ENCODE data around the gene SSTR1.
"Not testable (repeated sequence)": the region's sequence is repeated elsewhere in the genome, so short reads cannot be mapped to it uniquely, and the experiment has no call there.

SSTR1 gene, protein sequence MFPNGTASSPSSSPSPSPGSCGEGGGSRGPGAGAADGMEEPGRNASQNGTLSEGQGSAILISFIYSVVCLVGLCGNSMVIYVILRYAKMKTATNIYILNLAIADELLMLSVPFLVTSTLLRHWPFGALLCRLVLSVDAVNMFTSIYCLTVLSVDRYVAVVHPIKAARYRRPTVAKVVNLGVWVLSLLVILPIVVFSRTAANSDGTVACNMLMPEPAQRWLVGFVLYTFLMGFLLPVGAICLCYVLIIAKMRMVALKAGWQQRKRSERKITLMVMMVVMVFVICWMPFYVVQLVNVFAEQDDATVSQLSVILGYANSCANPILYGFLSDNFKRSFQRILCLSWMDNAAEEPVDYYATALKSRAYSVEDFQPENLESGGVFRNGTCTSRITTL

DNA sequence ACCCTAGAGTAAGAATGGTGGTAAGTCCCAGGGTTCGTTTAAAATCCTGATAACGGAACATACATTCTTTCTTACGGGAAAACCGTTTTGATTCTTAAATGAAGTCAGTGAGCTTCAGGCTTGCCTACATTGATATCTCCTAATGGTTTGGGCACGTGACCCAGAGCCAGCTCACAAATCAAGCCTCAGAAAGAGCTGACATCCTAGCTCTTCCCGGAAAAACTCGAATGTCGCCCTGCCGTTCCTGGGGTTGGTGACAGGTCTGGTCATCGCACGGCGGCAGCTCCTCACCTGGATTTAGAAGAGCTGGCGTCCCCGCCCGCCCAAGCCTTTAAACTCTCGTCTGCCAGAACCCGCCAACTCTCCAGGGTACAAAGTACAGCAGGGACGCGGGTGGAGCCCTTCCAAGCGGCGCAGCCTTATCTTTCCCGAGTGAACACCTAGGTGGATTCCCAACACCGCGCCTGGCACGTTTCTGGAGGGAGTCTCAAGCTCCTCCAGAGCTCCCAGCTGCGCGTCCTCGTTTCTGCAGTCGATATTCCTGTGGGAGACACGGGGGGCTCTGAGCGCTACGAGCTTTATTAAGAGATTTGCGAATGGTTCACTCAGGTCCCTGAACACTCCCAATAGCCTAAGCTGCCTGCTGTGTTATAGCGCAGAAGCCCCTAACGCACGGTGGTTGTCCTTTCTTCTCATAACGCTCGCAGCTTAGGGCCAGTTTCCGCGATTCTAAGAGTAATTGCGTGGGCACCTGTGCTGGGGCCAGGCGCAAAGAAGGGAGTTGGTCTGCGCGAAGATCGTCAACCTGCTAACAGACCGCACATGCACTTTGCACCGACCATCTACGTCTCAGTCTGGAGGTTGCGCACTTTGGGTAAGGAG is at the start of gene SSTR1:
Gene SSTR1 (plus strand): TSS at position 169 of the 882 bp plus-strand sequence. CDS start 1,486 bp downstream, outside the sequence.
- DNase-seq, result no peak

DNA sequence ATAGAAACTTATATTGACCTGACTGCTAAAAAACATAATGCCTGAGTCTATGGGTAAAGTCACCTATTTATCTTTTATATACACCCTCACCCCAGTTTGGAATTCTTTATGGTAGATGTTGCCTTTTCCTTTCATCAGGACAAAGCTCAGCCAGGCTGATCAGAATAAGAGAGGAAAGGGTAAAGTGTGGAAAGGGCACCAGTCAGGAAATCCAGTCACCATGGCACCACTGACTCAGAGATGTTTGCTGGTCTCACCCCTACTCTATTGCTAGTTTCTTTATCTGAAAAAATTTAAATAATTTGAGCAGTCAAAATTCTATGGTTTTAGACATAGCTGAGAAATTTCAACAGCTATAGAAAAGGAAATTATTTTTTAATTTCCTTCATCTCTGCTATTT is 49.2 kb upstream of the SSTR1 start:
- DNase-seq, result no peak

DNA sequence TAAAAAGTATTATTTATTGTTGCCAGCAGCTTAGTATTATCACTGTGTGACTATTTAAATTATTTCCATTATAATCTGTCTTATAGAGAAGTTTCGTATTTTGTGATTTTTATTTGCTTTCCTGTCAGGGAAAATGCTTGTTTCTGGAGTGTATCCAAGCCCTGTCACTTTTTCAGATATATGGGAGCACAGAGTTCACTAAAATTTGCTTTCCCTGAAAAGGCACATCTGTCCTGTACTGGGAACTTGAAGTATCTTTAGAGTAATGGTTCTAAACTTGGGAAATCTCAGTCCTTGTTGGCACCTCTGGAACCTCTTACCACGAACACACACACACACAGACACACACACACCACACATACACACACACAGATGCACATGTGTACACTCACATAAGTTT is 39.3 kb upstream of the SSTR1 start:
- DNase-seq, result no peak

DNA sequence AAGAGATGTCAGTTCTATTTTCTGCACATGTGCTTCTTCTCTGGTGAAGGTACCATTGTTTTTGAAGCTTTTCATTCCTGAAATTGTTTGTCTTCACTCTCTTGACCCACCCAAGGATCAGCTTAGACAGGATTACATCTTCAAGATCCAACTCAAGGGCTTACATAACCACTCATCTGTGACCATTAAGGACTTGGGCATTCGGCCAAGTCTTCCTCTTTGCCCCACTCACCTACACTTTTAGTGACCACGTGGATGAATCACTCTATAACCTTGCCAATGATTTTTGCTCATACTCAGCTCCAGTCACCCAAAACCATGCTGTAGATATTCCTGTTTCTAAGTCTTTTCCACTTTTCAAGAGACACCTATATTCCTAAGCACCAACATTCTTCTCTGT is 36.5 kb upstream of the SSTR1 start:
- peak; percentile 51 for DNase-seq

DNA sequence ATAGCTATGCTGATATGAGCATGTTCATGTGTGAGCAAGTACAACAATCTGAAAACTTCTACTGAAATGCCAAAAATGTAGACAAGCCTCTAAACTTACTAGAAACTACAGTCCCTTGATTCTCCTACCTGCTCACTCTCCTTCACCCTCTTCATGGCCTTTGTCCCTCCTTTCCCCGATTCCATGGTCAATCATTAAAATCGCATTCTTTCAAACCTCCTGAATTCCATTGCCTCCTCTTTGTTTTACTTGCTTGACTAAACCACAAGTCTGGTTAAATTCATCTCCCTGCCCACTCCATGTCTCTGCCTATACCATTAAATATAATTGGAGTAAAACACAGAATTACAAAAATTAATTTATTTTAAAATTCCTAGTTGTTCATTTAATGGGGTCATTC is 33.0 kb upstream of the SSTR1 start:
- no peak for DNase-seq

DNA sequence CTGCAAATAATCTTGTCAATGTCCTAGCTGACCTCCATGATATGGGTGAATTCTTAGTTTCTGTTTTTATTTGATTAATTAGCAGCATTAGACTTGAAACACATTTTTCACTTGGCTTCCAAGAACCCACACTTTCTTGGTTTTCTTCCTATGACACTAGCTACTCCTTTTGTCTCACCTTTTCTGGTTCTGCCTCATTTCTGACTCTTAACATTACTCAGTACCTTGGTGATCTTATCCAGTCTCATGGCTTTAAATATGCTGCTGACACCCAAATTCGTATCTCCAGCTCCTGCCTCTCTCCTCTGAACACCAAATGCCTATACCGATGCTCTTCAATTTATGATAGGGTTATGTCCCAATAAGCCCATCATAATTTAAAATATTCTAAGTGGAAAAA is 32.0 kb upstream of the SSTR1 start:
- no peak for DNase-seq

DNA sequence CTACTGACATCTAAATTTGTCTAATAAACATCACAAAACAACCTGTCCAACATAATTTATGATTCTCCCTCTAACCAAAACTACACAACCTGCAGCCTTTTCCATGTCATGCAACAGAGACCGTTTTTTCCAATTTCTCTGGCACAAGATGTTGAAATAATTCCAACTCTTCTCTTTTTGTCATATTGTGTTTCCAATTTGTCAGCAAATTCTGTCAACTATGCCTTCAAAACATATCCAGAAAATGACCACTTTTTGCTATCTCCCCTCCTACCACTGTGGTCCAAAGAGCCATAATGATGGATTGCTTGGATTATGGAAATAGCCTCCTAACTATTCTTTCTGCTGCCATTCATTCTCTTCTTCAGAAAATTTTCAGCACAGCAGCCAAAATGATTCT is 31.3 kb upstream of the SSTR1 start:
- DNase-seq, result no peak

DNA sequence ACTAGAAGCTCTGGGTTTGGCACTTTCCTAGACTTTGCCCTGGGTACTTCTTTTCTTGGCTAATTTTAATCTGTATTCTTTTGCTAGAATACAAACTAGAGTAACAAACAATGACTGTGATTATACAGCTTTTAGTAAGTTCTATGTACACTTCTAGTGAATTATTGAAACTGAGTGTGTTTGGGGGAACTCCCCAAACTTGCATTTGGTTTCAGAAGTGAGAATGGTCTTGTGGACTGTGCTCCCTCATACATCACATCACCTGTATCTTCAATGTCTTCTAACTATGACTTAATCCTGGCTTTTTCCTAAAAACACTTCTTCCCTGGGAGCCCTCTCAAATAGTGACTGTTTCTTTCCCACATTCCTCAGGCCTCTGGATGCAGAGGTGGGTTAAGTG is 23.6 kb upstream of the SSTR1 start:
- no peak for DNase-seq

DNA sequence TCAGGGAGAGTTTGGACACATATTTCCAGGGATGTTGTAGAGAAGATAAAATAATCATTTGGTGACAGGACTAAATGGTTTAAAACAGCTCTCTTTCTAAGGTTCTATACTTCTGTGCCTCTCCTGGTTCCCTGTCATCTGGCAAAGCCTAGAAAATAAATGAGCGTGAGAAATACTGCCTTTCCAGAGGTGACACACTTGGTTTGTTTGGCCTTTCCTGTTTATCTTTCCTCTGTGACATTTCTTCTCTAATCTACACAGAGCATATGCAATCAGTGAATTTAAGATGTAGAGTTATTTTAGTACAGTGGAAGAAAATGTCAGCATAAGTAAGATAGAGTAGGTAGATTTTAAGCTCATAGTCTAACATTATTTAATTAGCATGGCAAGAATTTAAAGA is 22.0 kb upstream of the SSTR1 start:
- no peak for DNase-seq

DNA sequence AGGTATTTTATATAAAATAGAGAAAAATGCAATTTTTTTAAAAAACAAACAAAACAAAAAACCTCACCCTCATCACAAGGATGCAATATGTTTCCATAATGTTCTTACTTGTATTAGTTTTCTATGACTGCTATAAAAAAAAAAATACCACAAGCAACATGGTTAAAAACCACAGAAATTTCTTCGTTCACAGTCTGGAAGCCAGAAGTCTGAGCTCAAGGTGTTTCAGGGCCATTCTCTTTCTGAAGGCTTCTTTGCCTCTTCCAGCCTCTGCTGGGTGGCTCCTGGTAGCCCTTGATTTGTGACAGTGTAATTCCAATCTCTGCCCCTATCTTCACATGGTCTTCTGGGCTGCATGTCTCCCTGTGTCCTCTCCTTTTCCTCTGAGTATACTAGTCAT is 21.5 kb upstream of the SSTR1 start:
- peak; percentile 51 for DNase-seq

DNA sequence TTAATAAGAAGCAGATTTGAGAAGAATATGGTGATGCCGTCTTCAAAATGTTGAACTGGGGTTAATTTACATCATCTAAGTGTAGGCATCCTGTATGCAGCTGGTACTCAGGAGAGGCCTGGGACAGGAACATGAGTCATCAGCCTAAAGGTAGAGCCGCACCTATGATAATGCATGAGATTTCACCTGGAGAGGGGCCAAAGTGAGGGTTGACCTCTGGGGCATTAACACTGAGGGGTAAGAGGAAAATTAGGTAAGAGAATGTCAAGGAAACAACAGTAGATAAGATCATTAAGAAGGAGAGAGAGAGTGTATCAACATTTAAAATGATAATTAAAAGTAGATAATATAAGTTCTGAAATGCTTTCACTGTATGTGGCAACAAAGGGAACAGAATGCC is 20.2 kb upstream of the SSTR1 start:
- no peak for DNase-seq

DNA sequence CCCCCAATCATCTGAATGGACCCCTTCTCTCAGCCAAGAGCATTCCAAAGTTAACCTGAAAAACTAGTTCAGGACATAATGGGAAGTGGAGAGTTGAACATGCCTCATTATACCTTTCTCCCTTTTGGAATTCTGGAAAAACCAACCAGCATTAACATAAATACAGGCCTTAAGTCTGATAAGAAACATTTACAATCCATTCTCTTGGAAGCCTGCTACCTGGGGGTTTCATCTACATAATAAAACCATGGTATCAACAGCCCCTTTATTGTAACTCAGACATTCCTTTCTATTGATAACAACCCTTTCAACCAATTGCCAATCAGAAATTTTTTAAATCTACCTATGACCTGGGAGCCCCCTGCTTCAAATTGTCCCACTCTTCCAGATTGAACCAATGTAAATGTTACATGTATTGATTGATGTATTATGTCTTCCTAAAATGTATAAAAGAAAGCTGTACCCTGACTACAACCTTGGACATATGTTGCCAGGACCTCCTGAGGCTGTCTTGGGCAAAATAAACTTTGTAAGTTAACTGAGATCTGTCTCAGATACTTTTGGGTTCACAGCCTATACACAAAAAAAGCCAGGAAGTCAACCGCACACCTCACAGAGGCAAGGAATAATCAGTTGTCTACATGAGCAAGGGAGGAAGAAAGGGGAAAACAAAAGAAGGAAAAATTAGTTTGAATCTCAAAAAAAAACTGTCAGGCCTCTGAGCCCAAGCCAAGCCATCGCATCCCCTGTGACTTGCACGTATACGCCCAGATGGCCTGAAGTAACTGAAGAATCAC is 17.6 kb upstream of the SSTR1 start:
- no peak for DNase-seq

DNA sequence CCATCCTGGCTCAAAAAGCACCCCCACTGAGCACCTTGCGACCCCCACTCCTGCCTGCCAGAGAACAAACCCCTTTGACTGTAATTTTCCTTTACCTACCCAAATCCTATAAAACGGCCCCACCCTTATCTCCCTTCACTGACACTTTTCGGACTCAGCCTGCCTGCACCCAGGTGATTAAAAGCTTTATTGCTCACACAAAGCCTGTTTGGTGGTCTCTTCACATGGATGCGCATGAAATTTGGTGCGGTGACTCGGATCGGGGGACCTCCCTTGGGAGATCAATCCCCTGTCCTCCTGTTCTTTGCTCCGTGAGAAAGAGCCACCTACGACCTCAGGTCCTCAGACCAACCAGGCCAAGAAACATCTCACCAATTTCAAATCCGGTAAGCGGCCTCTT is 16.9 kb upstream of the SSTR1 start:
- not testable (repeated sequence) for DNase-seq

DNA sequence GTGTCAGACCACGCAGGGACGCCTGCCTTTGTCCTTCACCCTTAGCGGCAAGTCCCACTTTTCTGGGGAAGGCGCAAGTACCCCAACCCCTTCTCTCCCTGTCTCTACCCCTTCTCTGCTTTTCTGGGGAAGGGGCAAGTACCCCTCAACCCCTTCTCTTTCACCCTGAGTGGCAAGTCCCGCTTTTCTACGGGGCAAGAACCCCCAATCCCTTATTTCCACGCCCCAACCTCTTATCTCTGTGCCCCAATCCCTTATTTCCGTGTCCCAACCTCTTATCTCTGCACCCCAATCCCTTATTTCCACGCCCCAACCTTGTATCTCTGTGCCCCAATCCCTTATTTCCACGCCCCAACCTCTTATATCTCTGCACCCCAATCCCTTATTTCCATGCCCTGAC is 16.2 kb upstream of the SSTR1 start:
- DNase-seq, result not testable (repeated sequence)

DNA sequence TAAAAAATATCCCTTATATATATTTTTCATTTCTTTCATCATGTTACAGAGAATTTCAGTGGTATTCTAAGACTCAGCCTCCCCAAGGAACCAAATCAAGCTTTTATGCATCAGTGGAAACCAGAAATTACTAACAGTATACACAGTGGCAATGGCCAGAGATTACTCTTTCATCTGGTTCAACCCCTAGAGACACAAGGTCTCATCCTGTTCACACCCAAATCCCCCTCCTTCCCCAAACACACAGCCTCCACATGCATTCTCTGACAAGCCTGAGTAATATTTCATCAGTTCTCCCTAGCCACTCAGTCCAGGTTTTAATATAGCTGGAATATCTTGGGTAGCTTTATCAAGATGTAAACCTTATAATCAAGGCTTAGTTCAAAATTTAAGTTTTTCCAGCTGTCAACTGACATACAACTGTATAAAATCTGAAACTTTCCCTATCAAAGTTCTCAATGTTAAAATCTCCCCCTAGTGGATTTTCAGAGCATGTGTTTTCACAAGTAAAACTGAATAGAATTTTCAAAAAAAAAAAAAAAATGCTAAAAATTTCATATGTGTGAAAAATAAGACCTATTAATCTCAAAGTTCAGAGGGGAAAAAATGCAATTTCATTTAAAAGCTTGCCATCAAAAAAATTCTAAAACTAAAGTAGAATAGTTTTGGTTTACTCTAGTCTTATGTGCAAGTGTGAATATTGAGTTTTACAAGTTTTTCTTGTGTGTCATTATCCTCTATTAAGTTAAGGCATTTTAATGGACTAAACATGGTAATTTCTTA is 10.5 kb upstream of the SSTR1 start:
- DNase-seq, result peak; percentile 84

DNA sequence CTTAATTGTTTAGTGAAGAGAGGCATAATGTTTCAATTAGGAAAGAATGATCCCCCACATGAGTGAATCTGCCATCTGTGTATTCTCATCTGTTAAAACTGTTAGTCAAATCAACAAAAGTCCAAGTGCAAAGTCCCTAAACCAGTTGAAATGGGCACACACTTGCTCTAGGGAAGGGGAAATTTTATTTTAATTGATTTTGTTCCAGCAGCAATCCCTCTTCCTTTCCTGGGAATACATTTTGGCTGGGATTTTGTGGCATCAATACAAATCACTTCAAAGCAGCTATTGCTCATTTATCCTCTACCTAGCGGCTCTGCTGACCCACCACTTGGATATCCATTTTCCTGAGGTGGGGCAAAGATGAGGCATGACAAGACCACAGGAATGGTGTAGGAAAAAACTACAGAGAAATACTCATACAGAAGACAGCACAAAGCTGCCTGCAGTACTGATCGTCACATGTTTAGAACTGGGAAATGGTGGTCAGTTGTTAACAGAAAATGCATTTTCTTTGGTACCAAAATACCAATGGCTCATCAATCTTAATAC is 9.8 kb upstream of the SSTR1 start:
- peak; percentile 94 for DNase-seq

DNA sequence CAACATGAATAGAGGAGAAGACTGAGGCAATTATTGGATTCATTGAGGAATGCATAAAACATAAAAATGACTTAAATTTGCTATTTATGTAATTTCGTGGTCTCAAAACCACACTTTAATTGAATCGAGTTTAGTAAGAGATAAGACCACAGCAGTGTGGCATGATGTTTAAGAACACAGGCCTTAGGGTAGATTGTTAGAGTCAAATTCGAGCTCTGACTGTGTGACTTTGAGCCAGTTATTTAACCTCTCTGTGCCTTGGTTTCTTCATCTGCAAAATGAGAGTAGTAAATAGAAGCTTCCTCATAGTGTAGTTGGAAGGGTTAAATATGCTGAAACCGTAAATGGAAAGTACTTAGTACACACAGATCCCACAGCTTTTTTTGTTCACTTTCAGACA is 9.3 kb upstream of the SSTR1 start:
- DNase-seq, result no peak

DNA sequence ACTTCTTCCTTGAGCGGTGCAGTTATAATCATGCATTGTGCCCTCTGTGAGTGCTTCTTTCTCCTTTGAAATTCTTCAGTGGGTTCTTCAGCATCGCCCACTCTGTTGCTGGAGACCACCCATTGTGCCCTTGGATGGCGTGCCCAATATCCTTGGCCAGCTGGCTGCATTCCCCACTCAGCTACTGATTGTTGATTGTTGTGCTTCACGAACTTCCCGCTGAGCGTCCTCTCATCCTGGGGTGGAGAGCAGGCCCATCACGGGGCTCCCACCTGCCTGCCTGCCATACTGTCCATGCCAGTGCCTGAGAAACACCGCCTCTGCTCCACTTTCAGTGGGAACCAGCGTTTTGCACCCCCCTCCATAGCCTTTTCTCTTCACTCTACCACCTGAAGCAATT is 8.6 kb upstream of the SSTR1 start:
- DNase-seq, result no peak

DNA sequence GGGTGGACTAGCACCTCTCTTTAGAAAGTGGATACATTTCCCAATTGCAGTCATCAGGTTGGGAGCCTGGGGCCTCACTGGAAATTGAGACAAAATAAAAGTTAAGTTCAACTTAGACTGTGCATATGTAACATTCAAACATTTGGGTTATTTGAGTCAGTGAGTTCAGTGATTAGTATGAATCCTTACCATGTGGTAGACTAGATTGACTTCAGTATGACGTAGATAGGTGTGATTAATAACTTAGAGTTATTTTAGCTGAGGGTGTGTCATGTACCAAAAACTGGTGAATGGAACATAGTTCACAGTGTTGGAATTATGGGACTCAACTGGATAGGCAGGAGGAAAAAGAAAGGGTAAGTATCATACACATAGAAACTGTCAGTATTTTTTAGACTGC is 8.0 kb upstream of the SSTR1 start:
- DNase-seq, result peak; percentile 62

DNA sequence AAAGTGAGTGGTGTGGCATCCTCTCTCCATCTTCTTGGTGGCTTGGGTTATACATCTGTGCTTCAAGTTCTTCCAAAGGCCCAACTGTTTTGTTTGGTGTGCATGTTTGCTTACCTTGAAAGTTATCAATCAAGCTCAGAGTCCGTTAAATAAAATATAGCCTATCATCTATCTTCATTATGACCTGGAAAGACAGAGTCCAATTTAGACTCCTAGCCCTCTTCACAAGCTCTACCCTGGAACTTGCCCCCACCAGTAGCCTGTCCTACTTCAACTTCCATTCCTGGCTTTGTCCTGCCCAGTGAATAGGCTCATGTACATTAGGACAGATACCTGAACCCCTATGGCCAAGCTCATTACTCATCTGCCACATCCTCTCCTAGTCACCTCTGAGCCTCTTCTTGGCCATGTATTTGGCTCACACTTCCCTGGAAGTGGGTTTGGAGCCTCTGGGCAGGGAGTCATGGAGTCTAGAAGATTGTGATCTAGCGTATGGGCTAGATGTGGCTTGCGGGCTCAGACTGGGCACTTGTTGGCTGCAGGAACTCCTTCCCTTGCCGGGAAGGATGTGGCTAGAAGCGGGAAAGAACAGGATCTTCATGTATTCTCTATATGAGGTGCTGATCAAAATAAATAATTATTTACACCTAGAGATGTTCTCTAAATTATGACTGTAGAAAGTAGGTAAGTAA is 6.4 kb upstream of the SSTR1 start:
- DNase-seq, result no peak

DNA sequence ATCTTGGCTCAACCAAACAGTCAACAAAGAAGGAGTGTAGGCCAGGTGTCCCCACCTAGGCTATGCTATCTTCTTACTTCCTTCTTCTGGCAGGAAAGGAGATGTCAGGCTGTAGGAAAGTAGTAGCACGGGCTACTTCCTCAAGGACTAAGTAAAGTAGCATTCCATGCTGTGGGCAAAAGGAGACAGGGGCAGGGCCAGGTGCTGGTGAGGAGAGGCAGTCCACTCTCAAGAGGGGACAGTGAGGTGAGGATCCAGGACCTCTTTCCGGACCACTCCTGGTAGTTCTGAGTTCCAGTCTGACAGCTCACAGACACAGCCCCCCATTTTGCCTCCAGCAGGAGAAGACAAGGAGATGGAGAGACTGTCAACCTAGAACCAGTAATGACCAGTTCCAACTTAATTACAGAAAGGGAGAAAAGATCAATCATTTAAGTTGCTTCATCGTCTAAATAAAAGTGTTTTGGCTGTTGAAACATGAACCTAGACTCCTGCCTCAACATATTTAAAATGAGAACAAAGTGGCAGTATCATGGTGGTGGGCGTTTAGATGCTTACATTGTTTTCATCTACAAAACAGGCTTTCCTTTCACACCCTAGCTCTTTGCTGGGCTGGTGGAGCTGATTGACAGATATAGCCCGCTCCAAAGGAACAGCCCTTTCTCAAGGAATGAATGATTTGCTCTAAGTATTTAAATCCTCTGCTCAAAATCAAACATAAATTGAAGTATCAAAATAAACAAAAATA is 5.1 kb upstream of the SSTR1 start:
- DNase-seq, result no peak

Measured in fibroblast of upper back skin (primary cell).